AG09319 (cell line): ENCODE results near the gene SPOP.

ENCODE experiments used
- DNase-seq: peaks from one replicate; pipeline ENCODE4 v3.0.0-alpha.2; 2010; ENCODE audit warnings: low read depth; ENCODE audit errors: extremely low read depth
- CTCF ChIP-seq: IDR thresholded peaks from 2 replicates; pipeline ENCODE4 v1.5.1; 2011; ENCODE audit warnings: low read depth, mild to moderate bottlenecking, inconsistent platforms, low read length, moderate library complexity

SPOP gene

GRCh38 chr17:49597928-49598655 lies 79.8 kb downstream of the SPOP start:
- TF ChIP-seq CTCF: no peak
- DNase-seq: no peak

- TF ChIP-seq CTCF: no peak
- no peak for DNase-seq
Observed at GRCh38 chr17:49597436-49597835, 80.5 kb downstream of the SPOP start.

GRCh38 chr17:49596613-49597244 lies 81.2 kb downstream of the SPOP start:
- DNase-seq: no peak
- no peak for TF ChIP-seq CTCF

- DNase-seq: no peak
- no peak for TF ChIP-seq CTCF
Observed at GRCh38 chr17:49595980-49596379, 81.9 kb downstream of the SPOP start.

- no peak for DNase-seq
- TF ChIP-seq CTCF: no peak
Observed at GRCh38 chr17:49595328-49595727, 82.6 kb downstream of the SPOP start.

GRCh38 chr17:49592263-49592662 lies 85.6 kb downstream of the SPOP start:
- TF ChIP-seq CTCF: no peak
- no peak for DNase-seq

- no peak for TF ChIP-seq CTCF
- DNase-seq: no peak
Observed at GRCh38 chr17:49590874-49591273, 87.0 kb downstream of the SPOP start.
